Measurements from ENCODE around the gene SAMD14.

GRCh38 chr17:50101346-50102163 is 28.4 kb downstream of the SAMD14 start:
- TF ChIP-seq ZFP30 (CRISPR knock-in tag; IDR thresholded peaks at IDR 0.05) (no peak), PPARA (CRISPR knock-in tag; IDR thresholded peaks at IDR 0.05; ENCODE audit: borderline replicate concordance) (no peak), POU6F1 (CRISPR knock-in tag; IDR thresholded peaks at IDR 0.05; ENCODE audit: borderline replicate concordance, low read depth) (no peak), ZNF70 (CRISPR knock-in tag; IDR thresholded peaks at IDR 0.05) (no peak), PATZ1 (CRISPR knock-in tag; IDR thresholded peaks at IDR 0.05; ENCODE audit: borderline replicate concordance) (no peak), ESRRG (CRISPR knock-in tag; IDR thresholded peaks at IDR 0.05) (no peak), ZNF8 (CRISPR knock-in tag; IDR thresholded peaks at IDR 0.05) (no peak), SNAI2 (CRISPR knock-in tag; IDR thresholded peaks at IDR 0.05) (no peak), CREB5 (CRISPR knock-in tag; IDR thresholded peaks at IDR 0.05; ENCODE audit: low read depth) (no peak), ZNF565 (CRISPR knock-in tag; conservative IDR thresholded peaks at IDR 0.05; ENCODE audit: low read depth) (no peak), ISL1 (CRISPR knock-in tag; IDR thresholded peaks at IDR 0.05) (no peak), RARB (CRISPR knock-in tag; IDR thresholded peaks at IDR 0.05) (no peak), CSRNP3 (CRISPR knock-in tag; IDR thresholded peaks at IDR 0.05) (no peak)
